Measurements from ENCODE around the gene ARHGAP26. TPM values are rescaled to one million over a fixed set of nuclear protein-coding genes. Genes with fewer than 3 reads are reported as not detected.

ARHGAP26 gene
- polyA plus RNA-seq, 1 donor (not counting 4 experiments of a cell fraction or from before 2014, with no cell fraction given) = 3.9 TPM

- Histone ChIP-seq H3K9me3 (ENCODE audit: control insufficient read depth, low read depth, low read length) (no peaks in the 10 kb centered on the region), H3K4me3 (ENCODE audit: control insufficient read depth in 2 of 3, extremely low read depth in 1 of 3, insufficient read depth in 2 of 3, low read depth in 1 of 3, low read length in 3 of 3) (no peak overlapping the region), H3K4me2 (ENCODE audit: control insufficient read depth, extremely low read depth, insufficient read depth, low read depth, low read length) (no peak overlapping the region), H3K79me2 (ENCODE audit: control insufficient read depth, insufficient read depth, low read length) (no peaks in the 10 kb centered on the region), H3K27me3 (ENCODE audit: control insufficient read depth, extremely low read depth, insufficient read depth, low read length) (no peaks in the 10 kb centered on the region), H3K4me1 (ENCODE audit: control insufficient read depth, extremely low read depth, insufficient read depth, low read length) (peaks cover 26% of the 10 kb centered on the region), H2AFZ (ENCODE audit: control insufficient read depth, low read length) (no peak overlapping the region), H3K36me3 (ENCODE audit: control insufficient read depth in 2 of 2, extremely low read depth in 1 of 2, insufficient read depth in 2 of 2, low read length in 2 of 2) (no peaks in the 10 kb centered on the region), H4K20me1 (ENCODE audit: control insufficient read depth, extremely low read depth, insufficient read depth, low read length) (no peaks in the 10 kb centered on the region), H3K27ac (ENCODE audit: control insufficient read depth, insufficient read depth, low read length) (no peak overlapping the region), H3K9me1 (ENCODE audit: control insufficient read depth, extremely low read depth, insufficient read depth, low read length) (no peaks in the 10 kb centered on the region), H3K9ac (ENCODE audit: control insufficient read depth, extremely low read depth, insufficient read depth, low read length) (no peak overlapping the region)
- no peak for TF ChIP-seq CTCF (optimal IDR thresholded peaks at IDR 0.05 in 1 of 3, IDR thresholded peaks at IDR 0.05 in 1 of 3, conservative IDR thresholded peaks at IDR 0.05 in 1 of 3; ENCODE audit: extremely low read depth in 1 of 3, insufficient read depth in 2 of 3, low read length in 3 of 3)
- TF ChIP-seq EZH2 (IDR thresholded peaks at IDR 0.05; ENCODE audit: low read length) = no peak
- FAIRE-seq = no peak
- dilution Hi-C loops (cut with MboI; ENCODE audit: extremely low pct_ligation_motif_present, low sequenced_read_pairs) = no loop called here
- no peak for DNase-seq (ENCODE audit: low read depth, low spot score)
These were observed 481.0 kb downstream of the ARHGAP26 start for GRCh38 chr5:143251190-143251589.

- dilution Hi-C loops (cut with MboI; ENCODE audit: extremely low pct_ligation_motif_present, low sequenced_read_pairs) = no loop called here
- Histone ChIP-seq H3K36me3 (ENCODE audit: control insufficient read depth in 2 of 2, extremely low read depth in 1 of 2, insufficient read depth in 2 of 2, low read length in 2 of 2) (no peaks in the 10 kb centered on the region), H2AFZ (ENCODE audit: control insufficient read depth, low read length) (no peak overlapping the region), H3K4me1 (ENCODE audit: control insufficient read depth, extremely low read depth, insufficient read depth, low read length) (peaks cover 21% of the 10 kb centered on the region), H3K4me2 (ENCODE audit: control insufficient read depth, extremely low read depth, insufficient read depth, low read depth, low read length) (no peak overlapping the region), H4K20me1 (ENCODE audit: control insufficient read depth, extremely low read depth, insufficient read depth, low read length) (no peaks in the 10 kb centered on the region), H3K27me3 (ENCODE audit: control insufficient read depth, extremely low read depth, insufficient read depth, low read length) (no peaks in the 10 kb centered on the region), H3K79me2 (ENCODE audit: control insufficient read depth, insufficient read depth, low read length) (no peaks in the 10 kb centered on the region), H3K9me3 (ENCODE audit: control insufficient read depth, low read depth, low read length) (no peaks in the 10 kb centered on the region), H3K4me3 (ENCODE audit: control insufficient read depth in 2 of 3, extremely low read depth in 1 of 3, insufficient read depth in 2 of 3, low read depth in 1 of 3, low read length in 3 of 3) (no peak overlapping the region), H3K27ac (ENCODE audit: control insufficient read depth, insufficient read depth, low read length) (no peak overlapping the region), H3K9me1 (ENCODE audit: control insufficient read depth, extremely low read depth, insufficient read depth, low read length) (no peaks in the 10 kb centered on the region), H3K9ac (ENCODE audit: control insufficient read depth, extremely low read depth, insufficient read depth, low read length) (no peak overlapping the region)
- no peak for TF ChIP-seq EZH2 (IDR thresholded peaks at IDR 0.05; ENCODE audit: low read length)
- no peak for TF ChIP-seq CTCF (optimal IDR thresholded peaks at IDR 0.05 in 1 of 3, IDR thresholded peaks at IDR 0.05 in 1 of 3, conservative IDR thresholded peaks at IDR 0.05 in 1 of 3; ENCODE audit: extremely low read depth in 1 of 3, insufficient read depth in 2 of 3, low read length in 3 of 3)
- DNase-seq (ENCODE audit: low read depth, low spot score) (no peak), FAIRE-seq (no peak)
These were observed 481.8 kb downstream of the ARHGAP26 start for GRCh38 chr5:143251946-143252345.

Measured in keratinocyte (primary cell).